Inferior parietal cortex (tissue), 1 donor: ENCODE data around the gene DPH6.
"Not testable (repeated sequence)": the region's sequence is repeated elsewhere in the genome, so short reads cannot be mapped to it uniquely, and the experiment has no call there.

Experiments used
- DNase-seq: peaks from one replicate; pipeline ENCODE4 v3.0.0-alpha.2; 2016; ENCODE audit errors: extremely low spot score

The DPH6 gene

GRCh38 chr15:35545824-35546510, at the start of gene DPH6:
Gene DPH6 (minus strand): TSS chr15:35546165. CDS start chr15:35546141, 24 bp downstream.
- peak; percentile 70 for DNase-seq

DNA sequence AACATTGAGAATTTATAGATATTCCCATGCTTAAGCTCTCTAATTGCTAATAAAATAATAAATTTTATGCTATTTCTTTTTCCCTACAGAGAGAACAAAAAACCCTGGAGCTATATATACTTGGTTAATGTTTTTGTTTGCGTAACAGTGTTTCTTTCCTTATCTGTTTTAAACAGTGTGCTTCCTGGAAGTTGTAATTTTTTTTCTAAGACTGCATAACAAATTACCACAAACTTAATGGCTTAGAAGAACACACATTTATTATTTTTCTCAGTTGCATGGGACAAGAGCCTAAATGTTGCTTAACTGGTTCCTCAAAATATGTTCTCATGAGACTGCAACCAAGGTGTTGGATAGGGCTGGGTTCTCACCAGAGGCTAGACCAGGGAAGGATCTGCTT, 49.7 kb upstream of the DPH6 start:
- DNase-seq, result no peak

DNA sequence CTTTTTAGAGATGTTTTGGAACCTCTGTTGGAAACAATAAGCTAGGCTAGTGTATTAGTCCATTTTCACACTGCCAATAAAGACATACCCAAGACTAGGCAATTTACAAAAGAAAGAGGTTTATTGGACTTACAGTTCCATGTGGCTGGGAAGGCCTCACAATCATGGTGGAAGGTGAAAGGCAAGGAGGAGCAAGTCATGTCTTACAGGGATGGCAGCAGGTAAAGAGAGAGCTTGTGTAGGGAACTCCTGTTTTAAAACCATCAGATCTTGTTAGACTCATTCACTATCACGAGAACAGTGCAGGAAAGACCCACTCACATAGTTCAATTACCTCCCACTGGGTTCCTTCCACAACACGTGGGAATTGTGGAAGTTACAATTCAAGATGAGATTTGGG, 46.0 kb upstream of the DPH6 start:
- not testable (repeated sequence) for DNase-seq

- no peak for DNase-seq
Observed at GRCh38 chr15:35583863-35584528, 38.0 kb upstream of the DPH6 start.

DNA sequence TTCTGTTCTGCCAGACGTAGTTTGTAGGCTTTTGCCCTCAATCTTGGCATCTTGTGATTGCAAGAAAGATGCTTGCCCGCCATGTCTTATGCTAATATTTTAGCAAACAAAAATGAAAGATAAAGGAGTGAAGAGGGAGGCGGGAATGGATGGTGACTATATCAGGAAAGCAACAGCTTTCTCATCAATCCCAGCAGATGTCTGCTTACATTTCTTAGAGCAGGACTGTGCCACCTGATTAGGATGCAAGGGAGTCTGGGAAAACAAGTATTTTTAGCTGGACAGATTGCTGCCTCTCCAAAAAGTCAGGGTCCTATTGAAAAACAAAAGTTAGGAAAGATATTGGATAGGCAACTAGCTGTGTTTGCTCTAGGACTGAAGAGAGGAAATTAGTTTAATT, 34.6 kb upstream of the DPH6 start:
- DNase-seq, result no peak

DNA sequence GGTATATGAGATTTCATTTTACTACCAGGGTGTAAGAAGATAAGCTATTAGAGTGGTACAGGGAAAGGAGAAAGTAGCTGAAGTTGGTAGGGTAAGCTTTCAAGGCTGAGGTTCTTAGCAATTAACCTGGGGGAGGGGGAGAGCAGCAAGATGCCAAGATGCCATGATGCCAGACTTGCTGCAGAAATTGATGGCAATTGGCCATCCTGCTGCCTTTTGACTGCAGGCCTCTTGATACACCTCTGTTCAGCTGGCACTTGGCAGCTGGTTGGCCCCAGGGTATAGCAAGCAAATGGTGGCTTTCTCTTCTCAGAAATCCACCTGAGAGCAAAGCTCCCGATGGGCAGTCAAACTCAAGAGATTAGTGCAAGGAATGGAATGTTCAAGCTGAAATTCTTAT, 21.4 kb upstream of the DPH6 start:
- DNase-seq, result no peak

DNA sequence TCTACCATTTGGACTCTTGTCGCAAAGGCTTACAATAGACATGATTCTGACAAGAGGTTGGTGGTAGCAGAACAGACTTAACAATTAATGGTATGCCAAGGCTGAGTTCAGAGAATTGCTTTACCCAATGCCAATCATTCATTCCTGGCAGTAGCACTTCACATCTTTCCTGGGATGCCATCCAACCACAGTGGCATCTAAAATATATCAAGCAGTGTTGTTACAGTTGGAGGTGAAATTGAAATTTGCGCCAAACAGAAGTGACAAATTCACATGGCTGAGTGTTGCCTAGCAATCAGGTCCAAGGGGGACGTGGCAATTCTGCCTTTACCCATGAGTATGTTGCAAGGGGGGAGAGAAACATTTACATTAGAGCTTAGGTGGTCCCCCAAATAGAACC, 21.0 kb upstream of the DPH6 start:
- DNase-seq, result no peak

DNA sequence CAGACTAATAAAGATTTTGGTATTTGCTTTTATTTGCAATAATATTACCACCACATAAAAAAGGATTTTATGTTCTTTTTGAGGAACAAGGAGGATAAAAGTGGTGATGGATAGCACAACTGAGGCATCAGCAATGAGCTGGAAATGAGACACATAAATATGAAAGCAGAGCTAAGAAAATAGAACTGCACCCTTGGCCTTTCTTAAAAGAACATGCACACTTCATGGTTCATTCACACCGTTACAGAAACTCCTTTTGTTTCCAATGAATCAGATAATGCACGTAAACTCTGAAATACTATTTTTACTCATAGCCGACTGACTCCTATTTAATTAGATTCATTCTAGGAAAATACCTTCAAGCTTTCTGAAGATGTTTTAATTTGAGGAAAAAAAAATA, 19.9 kb upstream of the DPH6 start:
- DNase-seq, result no peak

- DNase-seq, result no peak
Observed at GRCh38 chr15:35562641-35563040, 16.7 kb upstream of the DPH6 start.

- no peak for DNase-seq
Observed at GRCh38 chr15:35561308-35561707, 15.3 kb upstream of the DPH6 start.

DNA sequence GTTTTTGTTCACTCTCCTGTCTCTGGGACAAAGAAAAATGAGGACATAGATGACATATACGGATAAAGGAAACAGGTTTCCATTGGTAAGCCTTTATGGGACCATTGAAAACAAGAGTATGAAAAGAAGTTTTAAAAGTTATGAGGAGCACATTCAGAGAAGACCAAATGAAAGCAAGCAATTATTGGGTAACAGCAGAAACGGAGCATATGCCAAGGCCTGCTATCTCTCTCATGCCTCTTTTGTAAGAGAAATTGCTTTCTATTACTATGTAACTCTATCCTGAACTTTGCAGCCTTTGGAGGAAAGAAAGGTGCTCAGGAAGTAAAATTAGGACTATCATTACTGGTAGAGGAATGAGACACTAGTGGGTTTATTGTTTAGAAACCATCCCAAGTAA, 14.9 kb upstream of the DPH6 start:
- no peak for DNase-seq

DNA sequence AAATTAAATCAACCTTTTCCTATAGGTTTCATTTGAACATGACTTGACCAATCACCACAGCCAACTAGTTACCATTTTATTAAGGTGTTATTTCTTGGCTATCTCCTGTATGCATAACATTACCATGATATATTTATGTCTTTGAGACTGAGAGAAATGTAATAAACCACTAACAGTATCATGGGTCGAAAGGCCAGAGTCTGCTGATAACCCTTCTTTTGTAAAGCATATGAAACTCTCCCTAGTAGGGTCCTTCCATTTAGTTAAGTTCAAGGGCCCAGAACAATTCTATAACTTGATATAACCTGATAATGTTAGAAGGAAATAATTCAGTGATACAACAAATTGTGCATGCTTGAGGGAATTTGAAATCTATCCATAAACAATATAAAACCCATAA, 14.3 kb upstream of the DPH6 start:
- no peak for DNase-seq

DNA sequence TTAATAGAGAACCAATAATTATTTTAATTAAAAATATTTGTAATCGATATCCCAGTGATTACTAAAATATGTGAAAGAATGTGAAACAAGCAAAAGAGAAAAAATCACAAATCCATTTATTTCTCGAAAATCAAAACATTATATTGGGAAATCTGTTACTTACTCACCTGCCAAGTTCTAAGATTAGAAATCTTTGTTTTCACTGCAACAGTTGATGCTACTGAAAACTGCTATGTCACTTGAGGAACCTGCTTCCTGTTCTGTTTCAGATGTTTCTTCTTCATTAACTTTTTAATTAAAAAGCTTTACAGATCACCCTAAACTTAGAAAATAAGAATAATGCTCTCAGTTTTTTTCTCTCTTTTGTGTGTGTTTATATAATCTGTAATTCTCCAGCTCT, 13.7 kb upstream of the DPH6 start:
- DNase-seq, result no peak

- DNase-seq, result no peak
Observed at GRCh38 chr15:35557544-35557943, 11.6 kb upstream of the DPH6 start.

- no peak for DNase-seq
Observed at GRCh38 chr15:35557012-35557411, 11.0 kb upstream of the DPH6 start.

GRCh38 chr15:35555244-35555643, 9.3 kb upstream of the DPH6 start:
- DNase-seq, result no peak

DNA sequence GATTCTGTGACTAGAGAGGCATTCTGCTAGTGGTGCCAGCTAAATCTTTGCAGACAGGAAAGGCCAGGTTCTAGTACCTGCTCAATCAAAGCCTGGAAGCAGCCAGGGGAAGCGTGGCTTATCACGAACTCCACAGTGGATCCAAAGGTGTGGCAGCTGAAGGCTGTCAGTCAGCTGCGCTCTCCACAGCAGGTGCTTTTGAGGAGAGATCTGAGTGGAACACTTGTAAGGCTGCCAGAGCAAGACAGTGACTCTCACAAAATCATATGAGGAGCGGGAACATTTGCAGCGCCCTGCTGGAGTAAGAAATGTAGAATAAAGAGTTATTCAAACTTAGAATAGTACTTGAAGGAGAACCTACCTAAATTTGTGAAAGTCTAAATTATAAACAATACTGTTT, 5.0 kb upstream of the DPH6 start:
- no peak for DNase-seq

DNA sequence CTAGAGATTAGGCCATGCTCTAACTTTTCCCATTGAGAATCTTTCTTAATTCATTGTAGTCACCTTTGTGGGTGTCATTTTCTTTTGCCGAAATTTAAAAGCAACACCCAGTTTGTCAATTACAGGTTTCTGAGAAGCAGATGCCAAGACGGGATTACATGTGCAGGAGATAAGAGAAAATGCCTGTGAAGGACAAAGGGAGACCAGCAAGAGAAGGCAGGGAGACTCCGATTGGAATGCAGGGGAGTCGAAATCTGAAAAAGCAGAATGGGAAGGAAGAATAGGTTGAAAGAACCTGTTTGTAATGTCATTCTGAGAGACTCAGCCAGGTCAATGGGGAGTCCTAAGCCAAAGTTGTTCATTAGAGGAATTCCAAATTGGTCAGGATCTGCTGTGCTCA, 3.6 kb upstream of the DPH6 start:
- no peak for DNase-seq

DNA sequence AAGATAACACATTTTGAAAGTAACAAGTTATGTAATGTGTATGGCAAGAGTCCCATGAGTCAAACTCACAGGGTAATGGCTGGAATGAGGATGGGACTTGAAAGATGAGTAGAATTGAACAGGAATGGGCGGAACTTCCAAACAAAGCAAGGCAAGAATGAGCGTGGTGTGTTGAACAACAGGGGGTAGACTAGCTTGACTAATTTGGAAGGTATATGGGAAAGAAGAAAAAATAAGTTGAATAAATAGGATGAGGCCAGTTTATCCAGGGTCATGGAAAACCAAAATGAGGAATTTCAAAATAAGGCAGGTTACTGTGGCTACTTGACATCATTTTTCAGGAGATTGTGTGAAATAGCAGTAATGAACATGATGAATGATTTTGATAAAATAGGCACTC, 2.5 kb upstream of the DPH6 start:
- no peak for DNase-seq

DNA sequence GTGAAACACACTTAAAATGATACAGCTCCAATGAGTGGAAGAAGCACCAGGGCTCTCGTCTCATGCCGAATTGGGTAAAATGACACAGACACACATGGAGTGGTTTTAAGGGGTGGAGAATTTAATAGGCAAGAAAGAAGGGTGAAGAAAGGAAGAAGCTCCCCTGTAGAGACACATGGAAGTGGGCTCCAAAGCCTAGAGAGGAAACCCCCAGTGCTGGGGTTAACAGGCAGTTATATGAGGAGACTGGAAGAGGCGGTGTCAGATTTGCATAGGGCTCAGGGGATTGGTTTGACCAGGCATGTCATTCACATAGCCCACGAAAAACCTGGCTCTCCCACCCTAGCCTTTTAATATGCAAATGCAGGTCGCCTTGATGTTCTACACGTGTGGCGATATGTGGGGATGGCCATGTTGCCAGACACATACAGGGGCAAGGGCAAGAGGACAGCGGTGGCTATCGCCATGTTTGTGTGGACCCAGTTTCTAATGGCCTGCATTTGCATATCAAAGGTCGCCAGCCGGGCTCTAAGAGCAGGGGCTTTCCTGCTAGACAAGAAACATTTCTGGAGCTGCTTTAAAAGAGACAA, 1.9 kb upstream of the DPH6 start:
- DNase-seq, result peak; percentile 22

DNA sequence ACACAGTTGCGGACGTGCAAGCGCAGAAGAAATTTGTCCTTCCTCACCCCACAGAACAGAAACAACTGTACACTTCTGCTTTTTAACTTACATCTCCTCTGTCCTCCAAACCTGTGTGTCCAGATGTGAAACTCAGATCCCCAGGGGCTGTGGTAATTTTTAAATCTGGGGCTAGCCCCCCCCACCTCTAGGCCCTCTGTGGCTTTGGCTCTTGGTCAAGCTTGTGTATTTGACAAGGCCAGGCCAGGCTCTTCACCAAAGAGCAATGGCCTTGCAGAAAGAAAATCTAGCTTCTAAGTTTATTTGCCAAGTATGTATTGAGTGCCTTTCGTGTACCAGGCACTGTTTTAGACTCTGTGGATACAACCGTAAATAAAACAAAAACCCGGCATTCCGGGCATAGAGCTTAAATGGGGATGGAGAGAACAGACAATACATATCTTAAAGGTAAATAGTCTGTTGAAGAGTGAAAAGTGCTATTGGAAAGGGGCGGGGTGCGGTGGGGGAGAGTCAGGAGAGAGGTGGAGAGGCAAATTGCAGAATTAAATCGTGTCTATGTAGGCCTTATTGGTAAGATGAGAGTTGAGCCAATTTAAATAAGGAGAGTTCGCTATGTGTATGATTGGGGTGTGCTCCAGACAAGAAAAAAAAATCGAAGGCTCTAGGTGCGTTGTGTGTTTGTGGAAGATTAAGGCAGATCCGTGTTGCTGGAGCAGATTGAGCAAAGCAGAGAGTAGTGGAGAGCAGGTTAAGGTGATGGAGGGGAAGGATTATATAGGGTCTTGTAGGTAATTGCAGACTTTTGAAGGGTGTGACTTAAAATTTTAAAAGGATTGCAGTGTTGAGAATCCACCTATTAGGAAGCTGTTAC, 781 bp upstream of the DPH6 start:
- no peak for DNase-seq

GRCh38 chr15:35545316-35545823, 595 bp downstream of the DPH6 start:
- DNase-seq, result peak; percentile 51
